Stimulated activated CD4-positive, alpha-beta T cell treated with anti-CD3 and anti-CD28 coated beads, Interleukin-4, amount 100 ng/mL, for 1 hour (primary cell): ENCODE results near the gene TEX2.
A peak's percentile ranks its signal among the peaks of the same experiment; 100 is the strongest.

Source experiments
- DNase-seq: peaks from one replicate; pipeline ENCODE4 v3.0.0-alpha.2; 2020

Gene TEX2

GRCh38 chr17:64157669-64158180 lies 105.3 kb downstream of the TEX2 start:
- DNase-seq = no peak

- DNase-seq = no peak
These were observed 106.4 kb downstream of the TEX2 start for GRCh38 chr17:64156670-64157069.

- no peak for DNase-seq
These were observed 107.1 kb downstream of the TEX2 start for GRCh38 chr17:64155751-64156544.

- no peak for DNase-seq
These were observed 107.9 kb downstream of the TEX2 start for GRCh38 chr17:64155129-64155528.

- DNase-seq = no peak
These were observed 108.3 kb downstream of the TEX2 start for GRCh38 chr17:64154717-64155116.

- DNase-seq = no peak
These were observed 108.8 kb downstream of the TEX2 start for GRCh38 chr17:64154313-64154695.

GRCh38 chr17:64153565-64154312 lies 109.3 kb downstream of the TEX2 start:
- DNase-seq = no peak

- no peak for DNase-seq
These were observed 110.5 kb downstream of the TEX2 start for GRCh38 chr17:64152428-64153125.

GRCh38 chr17:64151016-64151368 lies 112.1 kb downstream of the TEX2 start:
- no peak for DNase-seq

GRCh38 chr17:64150237-64151015 lies 112.6 kb downstream of the TEX2 start:
- DNase-seq = no peak

GRCh38 chr17:64149196-64149595 lies 113.9 kb downstream of the TEX2 start:
- no peak for DNase-seq

- DNase-seq = no peak
These were observed 114.4 kb downstream of the TEX2 start for GRCh38 chr17:64148699-64149098.

- DNase-seq = no peak
These were observed 114.9 kb downstream of the TEX2 start for GRCh38 chr17:64148017-64148631.

GRCh38 chr17:64147110-64148016 lies 115.7 kb downstream of the TEX2 start:
- DNase-seq = peak; percentile 15

- DNase-seq = peak; percentile 58
These were observed 116.5 kb downstream of the TEX2 start for GRCh38 chr17:64146418-64147109.

GRCh38 chr17:64145751-64146417 lies 117.2 kb downstream of the TEX2 start:
- DNase-seq = peak; percentile 92

- no peak for DNase-seq
These were observed 117.7 kb downstream of the TEX2 start for GRCh38 chr17:64145375-64145750.

GRCh38 chr17:64139542-64139941 lies 123.5 kb downstream of the TEX2 start:
- DNase-seq = no peak

GRCh38 chr17:64138441-64138840 lies 124.6 kb downstream of the TEX2 start:
- no peak for DNase-seq

GRCh38 chr17:64135000-64135399 lies 128.1 kb downstream of the TEX2 start:
- no peak for DNase-seq
